Mesothelial cell of epicardium (in vitro differentiated cells): ENCODE data around the gene STARD3. TPM values are rescaled to one million over a fixed set of nuclear protein-coding genes. Genes with fewer than 3 reads are reported as not detected.
"Not testable (repeated sequence)": the region's sequence is repeated elsewhere in the genome, so short reads cannot be mapped to it uniquely, and the experiment has no call there.

Experiments
- DNase-seq, 2 experiments: peaks; one replicate each; pipeline ENCODE4 v3.0.0; 2021; ENCODE audit warnings: low spot score in 2 of 2; ENCODE audit not compliant: unreplicated experiment in 2 of 2
- H3K27ac Mint-ChIP-seq: 2 replicates; pipeline ENCODE4 v1.8.0; 2021; ENCODE audit warnings: mixed read lengths
- H3K27me3 Mint-ChIP-seq: 2 replicates; pipeline ENCODE4 v1.8.0; 2021; ENCODE audit warnings: low read depth, mixed read lengths
- H3K36me3 Mint-ChIP-seq: 2 replicates; pipeline ENCODE4 v1.8.0; 2021; ENCODE audit warnings: mixed read lengths
- H3K4me1 Mint-ChIP-seq: 2 replicates; pipeline ENCODE4 v1.8.0; 2021; ENCODE audit warnings: mixed read lengths
- H3K4me3 Mint-ChIP-seq: 2 replicates; pipeline ENCODE4 v1.8.0; 2021; ENCODE audit warnings: mild to moderate bottlenecking, moderate library complexity, mixed read lengths
- H3K9me3 Mint-ChIP-seq: 2 replicates; pipeline ENCODE4 v1.8.0; 2021; ENCODE audit warnings: mixed read lengths
- CTCF ChIP-seq: fragments of 200-600 bp; sonication (generic); IDR thresholded peaks from one replicate; pipeline ENCODE4 v1.5.0; 2021; ENCODE audit warnings: antibody characterized with exemption; ENCODE audit not compliant: unreplicated experiment
- total RNA-seq: library from RNA; stranded (reverse); gene quantifications from 3 replicates; pipeline ENCODE4 v1.2.1, GENCODE V29; 2021

The STARD3 gene
- total RNA-seq, 1 donor from 2014 or later, result 56.2 TPM

GRCh38 chr17:39696731-39697130 is 59.8 kb downstream of the STARD3 start:
- H3K4me3 Mint-ChIP-seq, result no peak overlapping the region
- no peak for DNase-seq
- no peaks in the 10 kb centered on the region for H3K27me3 Mint-ChIP-seq
- H3K36me3 Mint-ChIP-seq, result peaks cover 3% of the 10 kb centered on the region
- TF ChIP-seq CTCF, result no peak
- no peaks in the 10 kb centered on the region for H3K9me3 Mint-ChIP-seq
- peaks cover 22% of the 10 kb centered on the region for H3K4me1 Mint-ChIP-seq
- H3K27ac Mint-ChIP-seq, result no peak overlapping the region

- H3K36me3 Mint-ChIP-seq, result peaks cover 3% of the 10 kb centered on the region
- DNase-seq, result no peak
- no peaks in the 10 kb centered on the region for H3K27me3 Mint-ChIP-seq
- no peak for TF ChIP-seq CTCF
- peaks cover 31% of the 10 kb centered on the region for H3K4me1 Mint-ChIP-seq
- no peak overlapping the region for H3K27ac Mint-ChIP-seq
- no peaks in the 10 kb centered on the region for H3K9me3 Mint-ChIP-seq
- H3K4me3 Mint-ChIP-seq, result no peak overlapping the region
These were observed 61.0 kb downstream of the STARD3 start for GRCh38 chr17:39697961-39698360.

GRCh38 chr17:39699157-39699817 is 62.3 kb downstream of the STARD3 start:
- not testable (repeated sequence) for H3K36me3 Mint-ChIP-seq, H3K27me3 Mint-ChIP-seq

GRCh38 chr17:39699818-39700147 is 62.8 kb downstream of the STARD3 start, which contains the start of gene ERBB2:
TSS of gene ERBB2 (plus strand) at chr17:39700064. CDS start at chr17:39700239, 175 bp downstream.
- no peak for TF ChIP-seq CTCF
- Mint-ChIP-seq H3K4me3 (peak within 1 kb of the TSS; percentile 97), H3K4me1 (peaks cover 39% of the 10 kb centered on the region), H3K27ac (peak within 1 kb of the TSS; percentile 98), H3K27me3 (no peaks in the 10 kb centered on the region), H3K9me3 (no peaks in the 10 kb centered on the region), H3K36me3 (peaks cover 2% of the 10 kb centered on the region)
- DNase-seq, result peak; percentile 58 to 75

More at GRCh38 chr17:39699157-39699817, 62.3 kb downstream of the STARD3 start:
- not testable (repeated sequence) for H3K9me3 Mint-ChIP-seq, DNase-seq
- H3K4me3 Mint-ChIP-seq, result peak overlapping the region; percentile 97
- peaks cover 34% of the 10 kb centered on the region for H3K4me1 Mint-ChIP-seq
- peak overlapping the region; percentile 98 for H3K27ac Mint-ChIP-seq

GRCh38 chr17:39700148-39700987 is 63.4 kb downstream of the STARD3 start:
- no peaks in the 10 kb centered on the region for H3K27me3 Mint-ChIP-seq
- H3K4me3 Mint-ChIP-seq, result peak overlapping the region; percentile 97
- peak overlapping the region; percentile 79 for H3K27ac Mint-ChIP-seq
- no peak for TF ChIP-seq CTCF
- peaks cover 45% of the 10 kb centered on the region for H3K4me1 Mint-ChIP-seq
- peaks cover 2% of the 10 kb centered on the region for H3K36me3 Mint-ChIP-seq
- no peaks in the 10 kb centered on the region for H3K9me3 Mint-ChIP-seq
- peak in 1 of 2 experiments; percentile 68 for DNase-seq
